Stomach (tissue), 9 donors: ENCODE measurements around the gene KIF14. TPM values are rescaled to one million over a fixed set of nuclear protein-coding genes. Genes with fewer than 3 reads are reported as not detected.

Experiments used
- DNase-seq, 2 donors: peaks; one replicate each; pipeline versions ENCODE4 v3.0.0 to v3.0.0-alpha.2; 2013 to 2019
- H3K27ac ChIP-seq, 5 donors: fragments of 200-600 bp in 4 of 5; sonication (generic) in 4 of 5; one replicate each; pipeline ENCODE4 v1.5.1; 2013 to 2019; ENCODE audit warnings: mild to moderate bottlenecking in 1 of 5, moderate library complexity in 1 of 5
- H3K27me3 ChIP-seq, 3 donors: fragments of 200-600 bp; sonication (generic); one replicate each; pipeline ENCODE4 v1.5.1; 2017 to 2019; ENCODE audit warnings: mixed run types in 1 of 3
- H3K36me3 ChIP-seq, 4 donors: fragments of 200-600 bp; sonication (generic); 1 replicate in 3 of 4; 2 replicates in 1 of 4; pipeline ENCODE4 v1.5.1; 2016 to 2019
- H3K4me1 ChIP-seq, 4 donors: fragments of 200-600 bp; sonication (generic); one replicate each; pipeline ENCODE4 v1.5.1; 2016 to 2019
- H3K4me3 ChIP-seq, 4 donors: fragments of 200-600 bp; sonication (generic) in 3 of 4; one replicate each; pipeline ENCODE4 v1.5.1; 2016 to 2019; ENCODE audit warnings: mild to moderate bottlenecking in 1 of 4
- H3K9me3 ChIP-seq, 4 donors: fragments of 200-600 bp; sonication (generic); one replicate each; pipeline ENCODE4 v1.5.1; 2016 to 2019
- CTCF ChIP-seq, 7 experiments: fragments of 450-650 bp in 4 of 7; fragments of 200-600 bp in 3 of 7; sonication (generic) in 3 of 7; IDR thresholded peaks; one replicate each; pipeline ENCODE4 v1.5.1; 2016 to 2019; ENCODE audit warnings: antibody characterized with exemption in 7 of 7, control low read depth in 2 of 7, mild to moderate bottlenecking in 1 of 7
- EP300 ChIP-seq: sonication (generic); formaldehyde crosslinking; IDR thresholded peaks from one replicate; pipeline ENCODE4 v1.6.1; 2017; ENCODE audit warnings: antibody characterized with exemption
- POLR2A ChIP-seq, 4 donors: fragments of 450-650 bp; IDR thresholded peaks; one replicate each; pipeline ENCODE4 v1.6.1; 2016; ENCODE audit warnings: antibody characterized with exemption in 4 of 4, control low read depth in 2 of 4, mild to moderate bottlenecking in 1 of 4, moderate library complexity in 1 of 4
- POLR2AphosphoS5 ChIP-seq, 3 donors: sonication (generic); formaldehyde crosslinking; IDR thresholded peaks; one replicate each; pipeline ENCODE4 v1.6.1; 2016; ENCODE audit warnings: antibody characterized with exemption in 3 of 3
- WGBS, 5 donors: extraction: QIAGEN DNeasy Blood & Tissue Kit in 3 of 5; methylation state at CpG; one replicate each; pipeline versions ENCODE4 v1.1.5 to v1.1.7; 2013 to 2018; 5-methylcytosine and 5-hydroxymethylcytosine counted together
- intact Hi-C: fragments of 100-400 bp; cut with DNase I; formaldehyde crosslinking; loops from one replicate; pipeline ENCODE4 v1.15.1; 2023; ENCODE audit warnings: low total_unique reads
- polyA plus RNA-seq, 3 donors: library from polyadenylated mRNA; stranded (reverse); fragments of 200-250 nt; gene quantifications; one replicate each; pipeline ENCODE4 v1.2.3, GENCODE V29; 2013
- total RNA-seq, 5 donors: library from RNA; depleted of rRNA; stranded (reverse); fragments of >200 nt; gene quantifications; one replicate each; pipeline versions ENCODE4 v1.1.0 to v1.2.3, GENCODE V29; 2014 to 2016
- donor health status: healthy with polysubstance abuse.
- donor health status: Bipolar disorder and iron deficiency.
- donor health status: healthy.

KIF14 gene
- total and polyA plus RNA-seq, 8 donors = 0.25 to 2.2 (median 0.63) TPM; not detected in 1

- Histone ChIP-seq H3K4me1 (peaks cover 0 to 8% (median 0%) of the 10 kb centered on the region in 4 donors), H3K9me3 (no peaks in the 10 kb centered on the region)
- intact Hi-C loops = no loop called here
Observed at GRCh38 chr1:200520735-200521134, 99.8 kb downstream of the KIF14 start.

GRCh38 chr1:200518524-200518923 lies 102.0 kb downstream of the KIF14 start:
- H3K36me3 ChIP-seq = no peaks in the 10 kb centered on the region

More at GRCh38 chr1:200520735-200521134, 99.8 kb downstream of the KIF14 start:
- WGBS, 5 donors = 90 to 95% (median 93%) methylated on average over 8 of the region's 8 CpGs
- no peaks in the 10 kb centered on the region for H3K27me3 ChIP-seq
- TF ChIP-seq POLR2AphosphoS5 (IDR thresholded peaks at IDR 0.05) (no peak), EP300 (no peak), POLR2A (IDR thresholded peaks at IDR 0.05) (no peak), CTCF (IDR thresholded peaks at IDR 0.05) (no peak)
- H3K27ac ChIP-seq = no peak overlapping the region
- no peak overlapping the region for H3K4me3 ChIP-seq
- no peak for DNase-seq
- H3K36me3 ChIP-seq = no peaks in the 10 kb centered on the region

GRCh38 chr1:200512191-200512590 lies 108.4 kb downstream of the KIF14 start:
- H3K36me3 ChIP-seq = no peaks in the 10 kb centered on the region
- peaks cover 0 to 20% (median 0%) of the 10 kb centered on the region in 3 donors for H3K27me3 ChIP-seq
- 41 to 72% (median 64%) methylated on average over 3 of the region's 3 CpGs for WGBS, 5 donors
- H3K27ac ChIP-seq = no peak overlapping the region
- no peak for DNase-seq
- intact Hi-C loops = no loop called here
- TF ChIP-seq EP300 = no peak
- TF ChIP-seq POLR2AphosphoS5 (IDR thresholded peaks at IDR 0.05) = no peak
- TF ChIP-seq CTCF (IDR thresholded peaks at IDR 0.05) = no peak
- TF ChIP-seq POLR2A (IDR thresholded peaks at IDR 0.05) = no peak
- H3K4me1 ChIP-seq = no peaks in the 10 kb centered on the region
- no peaks in the 10 kb centered on the region for H3K9me3 ChIP-seq
- H3K4me3 ChIP-seq = no peak overlapping the region

More at GRCh38 chr1:200518524-200518923, 102.0 kb downstream of the KIF14 start:
- H3K27ac ChIP-seq = no peak overlapping the region
- no peaks in the 10 kb centered on the region for H3K9me3 ChIP-seq
- intact Hi-C loops = no loop called here
- peaks cover 0 to 2% (median 0%) of the 10 kb centered on the region in 3 donors for H3K27me3 ChIP-seq
- peak in 1 of 2 donors; percentile 52 for DNase-seq
- WGBS, 5 donors = 87 to 100% (median 94%) methylated on average over 1 of the region's 1 CpG
- no peak for TF ChIP-seq CTCF (IDR thresholded peaks at IDR 0.05)
- no peak for TF ChIP-seq POLR2AphosphoS5 (IDR thresholded peaks at IDR 0.05)
- no peak for TF ChIP-seq EP300
- no peak for TF ChIP-seq POLR2A (IDR thresholded peaks at IDR 0.05)
- no peak overlapping the region for H3K4me3 ChIP-seq
- H3K4me1 ChIP-seq = no peaks in the 10 kb centered on the region

- TF ChIP-seq CTCF (IDR thresholded peaks at IDR 0.05) (peak in 6 of 7 experiments; percentile 43 to 93 (median 83)), EP300 (no peak)
- Histone ChIP-seq H3K9me3 (no peaks in the 10 kb centered on the region), H3K27ac (no peak overlapping the region), H3K36me3 (no peaks in the 10 kb centered on the region), H3K4me3 (no peak overlapping the region), H3K4me1 (no peaks in the 10 kb centered on the region), H3K27me3 (peaks cover 0 to 26% (median 0%) of the 10 kb centered on the region in 3 donors)
- intact Hi-C loops = no loop called here
- DNase-seq = peak; percentile 75 to 92
- WGBS, 5 donors = 8 to 15% (median 11%) methylated on average over 4 of the region's 4 CpGs
Observed at GRCh38 chr1:200510228-200510623, 110.3 kb downstream of the KIF14 start.
